ENCODE results near the gene PPME1.

- TF ChIP-seq POLR2A (IDR thresholded peaks at IDR 0.05) (no peak), CTCF (IDR thresholded peaks at IDR 0.05) (no peak), POLR2AphosphoS5 (IDR thresholded peaks at IDR 0.05) (no peak), EP300 (IDR thresholded peaks at IDR 0.05) (no peak)
Observed at GRCh38 chr11:74142624-74143023, 28.5 kb upstream of the PPME1 start.

All from stomach (tissue), 4 donors.